GDM1 (cell line): ENCODE results near the gene PRDM16.

ENCODE experiments used
- DNase-seq: peaks from one replicate; lab custom pipeline; 2025; lab: John Stamatoyannopoulos, UW

PRDM16 gene

GRCh38 chr1:3463408-3463863 lies 394.4 kb downstream of the PRDM16 start:
- DNase-seq: no peak

DNA sequence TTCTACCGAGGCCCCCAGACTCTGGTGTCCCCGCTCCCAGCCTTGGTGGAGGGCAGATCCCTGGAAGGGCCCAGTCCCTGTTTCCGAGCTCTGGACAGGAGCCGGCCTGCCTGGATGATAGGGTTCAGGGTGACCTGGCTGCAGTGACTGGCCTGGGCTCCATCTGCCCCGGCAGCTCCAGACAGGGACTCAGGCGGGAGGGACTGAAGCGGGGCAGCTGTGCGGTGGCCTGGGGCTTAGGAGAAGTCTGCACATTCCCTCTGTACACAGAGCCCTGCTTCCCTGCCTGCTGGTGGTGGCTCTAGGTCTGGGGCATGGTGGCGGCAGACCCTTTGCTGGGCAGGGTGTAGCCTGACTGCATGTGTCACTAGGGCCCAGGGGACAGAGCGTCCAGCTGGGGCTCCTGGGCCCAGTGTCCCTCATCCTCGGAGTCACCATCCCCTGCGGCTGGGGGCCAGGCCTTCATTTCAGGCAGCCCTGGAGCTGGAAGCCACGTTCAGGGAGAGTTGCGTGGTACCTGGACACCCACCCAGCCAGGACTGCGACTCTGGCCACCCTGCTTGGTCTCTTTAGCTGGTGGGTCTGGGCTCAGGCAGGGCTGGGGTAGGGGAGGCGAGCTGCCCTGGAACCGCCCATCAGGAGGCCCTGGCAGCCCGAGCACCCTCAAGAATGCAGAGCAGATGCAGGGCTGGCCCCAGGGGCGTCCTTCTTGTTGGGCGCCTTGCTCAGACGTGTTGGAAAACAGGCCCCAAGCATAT lies 395.1 kb downstream of the PRDM16 start:
- no peak for DNase-seq

GRCh38 chr1:3464649-3465025 lies 395.6 kb downstream of the PRDM16 start:
- DNase-seq: no peak

DNA sequence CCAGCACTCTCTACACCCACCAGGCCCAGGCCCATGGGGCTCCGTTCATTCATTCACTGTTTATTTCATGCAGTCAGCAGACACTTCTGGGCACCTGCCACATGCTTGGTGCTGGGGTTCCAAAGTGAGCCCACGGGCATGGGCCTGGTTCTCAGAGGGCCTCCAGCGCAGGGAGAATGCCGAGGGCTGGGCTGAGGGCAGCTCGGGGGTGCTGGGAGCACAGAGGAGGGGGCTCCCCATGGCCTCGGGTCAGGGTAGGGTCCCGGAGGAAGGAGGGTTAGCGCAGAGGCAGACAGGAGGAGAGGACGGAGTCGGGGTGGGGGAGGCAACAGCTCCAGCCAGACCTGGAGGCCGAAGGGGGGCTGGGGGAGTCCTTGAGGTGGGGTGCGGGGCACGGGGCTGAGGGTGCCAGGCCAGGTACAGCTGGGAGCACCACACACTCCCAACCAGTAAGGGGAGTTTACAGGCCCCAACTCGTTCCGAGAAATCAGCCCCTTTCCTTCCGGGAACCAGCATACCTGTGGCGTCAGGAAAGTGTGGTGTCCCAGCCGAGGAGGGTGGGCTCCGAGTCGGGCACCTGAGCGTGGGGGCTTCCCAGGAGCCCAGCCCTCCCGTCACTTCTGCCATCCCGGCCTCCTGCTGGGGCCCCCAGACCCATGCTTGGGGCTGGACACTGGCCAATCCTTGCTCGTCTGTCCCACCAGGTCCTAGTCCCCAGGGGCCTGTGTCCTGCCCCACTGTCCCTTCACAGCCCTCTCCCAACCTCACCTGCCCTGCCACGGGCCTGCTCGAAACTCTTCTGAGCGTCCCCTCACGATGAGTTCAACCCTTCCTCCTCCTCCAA lies 396.3 kb downstream of the PRDM16 start:
- no peak for DNase-seq

GRCh38 chr1:3465935-3466321 lies 396.9 kb downstream of the PRDM16 start:
- no peak for DNase-seq

- no peak for DNase-seq
Measured at GRCh38 chr1:3466366-3467075, 397.5 kb downstream of the PRDM16 start.

DNA sequence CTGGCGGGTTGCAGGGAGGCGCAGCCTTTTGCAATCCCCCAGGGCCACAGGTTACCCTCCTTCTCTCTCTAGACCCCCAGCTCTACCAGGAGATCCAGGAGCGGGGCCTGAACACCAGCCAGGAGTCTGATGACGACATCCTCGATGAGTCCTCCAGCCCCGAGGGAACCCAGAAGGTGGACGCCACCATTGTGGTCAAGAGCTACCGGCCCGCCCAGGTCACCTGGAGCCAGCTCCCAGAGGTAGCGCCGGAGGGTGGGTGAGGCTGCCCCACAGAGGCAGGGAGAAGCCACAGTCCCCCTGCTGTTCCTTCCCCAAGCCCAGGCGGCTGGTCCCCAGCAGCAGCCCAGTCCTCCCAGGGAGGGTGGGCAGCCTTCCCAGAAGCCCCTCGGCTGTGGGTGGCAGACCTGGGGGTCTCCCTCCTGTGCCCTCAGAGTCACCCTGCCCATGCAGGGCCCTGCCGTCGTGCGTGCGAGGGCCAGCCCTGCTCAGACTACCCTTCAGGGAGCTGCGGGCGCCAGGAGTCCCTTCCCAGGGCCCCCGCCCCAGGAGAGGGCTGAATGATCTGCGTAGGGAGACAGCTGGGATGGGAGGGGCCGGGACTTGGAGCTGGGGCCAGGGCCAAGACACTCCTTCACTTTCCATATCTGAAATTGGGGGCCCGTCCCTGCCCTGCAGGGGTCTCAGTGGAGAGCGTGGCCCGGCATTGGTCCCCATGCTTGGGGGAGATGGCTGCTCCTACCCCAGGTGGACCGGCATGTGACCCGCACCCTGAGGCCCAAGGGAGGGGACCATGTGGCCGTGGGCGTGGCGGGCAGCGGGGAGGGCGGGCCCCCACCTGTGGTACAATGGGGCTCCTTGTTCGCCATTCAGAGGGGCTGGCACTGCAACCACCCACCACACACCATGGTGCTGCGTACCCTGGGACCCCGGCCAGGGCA lies 398.4 kb downstream of the PRDM16 start:
- DNase-seq: no peak

GRCh38 chr1:3468236-3469103 lies 399.5 kb downstream of the PRDM16 start:
- no peak for DNase-seq

DNA sequence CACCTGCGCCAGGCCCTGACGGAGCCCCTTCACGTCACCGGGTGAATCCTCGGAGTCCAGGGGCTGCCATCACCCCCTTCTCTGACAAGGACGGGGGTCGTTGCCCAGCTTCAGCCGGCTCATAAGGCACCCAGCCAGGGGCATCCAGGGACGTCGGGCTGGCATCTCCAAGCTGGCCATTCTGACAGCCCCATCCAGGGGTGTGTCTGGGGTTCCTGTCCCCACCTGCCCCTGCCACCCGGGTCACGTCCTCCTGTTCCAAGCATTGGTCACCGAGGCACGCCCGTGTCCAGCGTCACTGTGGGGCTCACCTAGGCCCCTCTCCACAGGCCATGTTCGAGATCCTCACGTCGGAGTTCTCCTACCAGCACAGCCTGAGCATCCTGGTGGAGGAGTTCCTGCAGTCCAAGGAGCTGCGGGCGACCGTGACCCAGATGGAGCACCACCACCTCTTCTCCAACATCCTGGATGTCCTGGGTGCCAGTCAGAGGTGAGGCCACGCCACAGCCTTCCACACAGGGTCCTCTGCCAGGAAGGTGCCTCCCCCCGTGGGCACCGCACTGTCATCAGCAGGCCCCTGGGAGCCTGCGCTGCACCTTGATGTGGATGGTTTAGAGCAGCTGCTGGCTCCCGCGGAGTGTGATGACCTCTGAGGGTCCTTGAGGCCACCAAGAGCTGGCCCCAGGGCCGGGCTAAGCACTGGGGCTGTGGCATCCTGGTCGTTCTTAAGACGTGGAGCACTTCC lies 400.3 kb downstream of the PRDM16 start:
- DNase-seq: no peak

DNA sequence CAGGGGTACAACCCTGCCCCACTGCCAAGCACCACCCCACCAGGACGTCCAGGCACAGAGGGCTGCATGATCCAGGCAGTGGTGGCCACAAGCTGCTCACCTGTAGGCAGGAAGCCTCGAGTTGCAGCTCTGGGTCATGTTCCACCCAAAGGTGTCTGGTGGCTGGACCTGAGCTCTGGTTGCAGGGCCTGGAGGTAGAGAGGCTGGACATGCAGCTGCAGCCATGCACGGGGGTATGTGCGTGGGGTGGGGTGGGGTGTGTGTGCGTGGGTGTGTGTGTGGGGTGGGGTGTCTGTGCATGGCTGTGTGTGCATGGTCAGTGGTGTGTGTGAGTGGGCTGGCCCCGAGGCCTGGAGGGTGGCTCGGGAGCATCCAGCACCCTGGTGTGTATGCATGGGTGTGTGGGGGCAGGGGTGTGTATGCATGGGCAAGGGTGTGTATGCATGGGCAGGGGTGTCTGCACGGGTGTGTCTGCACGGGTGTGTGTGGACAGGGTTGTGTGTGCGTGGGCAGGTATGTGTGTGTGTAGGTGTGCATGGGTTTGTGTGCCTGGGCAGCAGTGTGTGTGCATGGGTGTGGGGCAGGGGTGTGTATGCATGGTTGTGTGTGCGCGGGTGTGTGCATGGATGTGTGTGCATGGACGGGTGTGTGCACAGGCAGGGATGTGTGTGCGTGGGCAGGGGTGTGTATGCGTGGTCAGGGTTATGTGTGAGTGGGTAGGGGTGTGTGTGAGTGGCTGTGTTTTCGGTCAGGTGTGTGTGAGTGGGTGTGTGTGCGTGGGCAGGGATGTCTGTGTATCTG lies 401.0 kb downstream of the PRDM16 start:
- no peak for DNase-seq

- DNase-seq: no peak
Measured at GRCh38 chr1:3470650-3471355, 401.8 kb downstream of the PRDM16 start.

DNA sequence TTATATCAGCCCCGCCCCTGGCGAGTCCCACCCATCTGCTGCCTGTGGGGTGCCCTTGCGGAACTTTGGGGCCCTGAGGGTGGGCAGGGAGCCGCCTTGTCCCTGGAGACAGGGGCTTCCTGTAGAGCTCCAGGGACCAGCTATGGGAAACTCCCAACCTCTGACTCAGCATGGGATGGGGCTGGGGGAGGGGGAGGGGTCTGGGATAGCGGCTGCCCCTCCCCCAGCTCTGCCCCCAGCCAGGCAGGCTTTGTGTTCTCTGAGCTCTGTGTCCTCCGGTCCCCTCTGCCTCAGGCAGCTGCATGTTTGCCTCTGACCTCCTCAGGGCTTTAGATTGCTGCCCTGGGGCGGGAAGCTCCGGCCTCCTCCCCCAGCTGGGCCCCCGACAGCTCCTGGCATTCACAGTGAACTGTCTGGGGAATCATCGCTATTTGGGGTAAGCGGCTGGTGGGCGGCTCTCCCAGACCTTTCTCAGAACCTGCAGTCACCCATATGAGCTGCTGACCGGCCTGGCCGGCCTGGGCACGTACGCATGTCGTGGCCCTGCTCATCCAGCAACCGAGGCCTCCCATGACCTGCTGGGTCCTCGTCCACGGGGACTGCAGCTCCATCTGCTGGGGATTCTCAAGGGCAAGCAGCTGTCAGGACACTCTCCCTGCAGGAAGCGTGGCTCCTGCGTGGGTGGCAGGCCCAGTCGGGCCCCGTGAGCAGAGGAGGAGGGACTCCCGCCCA lies 402.5 kb downstream of the PRDM16 start:
- DNase-seq: no peak

DNA sequence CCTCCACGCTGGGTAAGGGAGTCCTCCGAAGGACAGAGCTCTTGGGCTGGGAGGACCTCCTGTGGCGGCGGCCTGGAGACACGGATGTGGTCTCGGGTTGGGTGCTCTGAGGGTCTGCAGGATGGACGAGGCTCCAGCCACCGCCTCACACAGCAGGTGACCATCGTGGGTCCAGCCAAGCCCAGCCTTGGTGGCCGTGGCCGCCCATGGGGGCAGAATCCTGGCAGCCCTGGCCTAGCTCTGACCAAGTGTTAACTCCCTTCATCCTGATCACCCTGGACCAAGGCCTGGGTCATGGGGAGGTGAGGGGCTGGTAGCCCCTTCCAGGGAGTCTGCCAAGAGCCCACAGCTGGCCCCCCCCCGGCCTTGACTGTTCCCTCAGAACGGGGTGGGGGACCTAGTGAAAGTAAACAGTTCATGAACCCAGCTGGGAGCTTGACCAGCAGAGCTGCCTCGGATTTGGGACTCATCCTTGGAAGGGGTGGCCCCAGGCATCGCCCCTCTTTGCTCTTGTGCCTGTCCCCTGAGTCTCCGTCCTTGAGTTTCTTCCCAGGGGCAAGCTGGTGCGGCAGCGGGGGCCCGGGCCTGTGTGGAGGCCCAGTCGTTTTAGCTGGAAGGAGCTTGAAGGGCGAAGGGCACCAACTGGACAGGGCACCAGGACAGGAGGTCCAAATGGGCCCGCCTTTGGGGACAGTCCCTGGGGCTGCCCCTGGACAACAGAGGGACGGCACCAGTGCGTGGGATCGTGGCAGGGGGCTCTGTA lies 403.3 kb downstream of the PRDM16 start:
- DNase-seq: no peak

DNA sequence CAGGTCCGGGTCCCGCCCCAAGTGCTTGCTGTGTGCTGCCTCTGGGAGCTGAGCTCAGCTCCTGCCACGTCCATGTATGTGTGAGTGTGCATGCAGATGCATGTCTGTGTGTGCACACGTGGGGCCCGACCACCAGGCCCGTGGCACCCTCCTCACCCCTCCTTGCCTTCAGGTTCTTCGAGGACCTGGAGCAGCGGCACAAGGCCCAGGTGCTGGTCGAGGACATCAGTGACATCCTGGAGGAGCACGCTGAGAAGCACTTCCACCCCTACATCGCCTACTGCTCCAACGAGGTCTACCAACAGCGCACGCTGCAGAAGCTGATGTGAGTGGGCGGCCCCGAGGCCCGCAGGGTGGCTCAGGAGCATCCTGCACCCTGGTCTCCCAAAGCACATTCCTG lies 403.9 kb downstream of the PRDM16 start:
- no peak for DNase-seq

DNA sequence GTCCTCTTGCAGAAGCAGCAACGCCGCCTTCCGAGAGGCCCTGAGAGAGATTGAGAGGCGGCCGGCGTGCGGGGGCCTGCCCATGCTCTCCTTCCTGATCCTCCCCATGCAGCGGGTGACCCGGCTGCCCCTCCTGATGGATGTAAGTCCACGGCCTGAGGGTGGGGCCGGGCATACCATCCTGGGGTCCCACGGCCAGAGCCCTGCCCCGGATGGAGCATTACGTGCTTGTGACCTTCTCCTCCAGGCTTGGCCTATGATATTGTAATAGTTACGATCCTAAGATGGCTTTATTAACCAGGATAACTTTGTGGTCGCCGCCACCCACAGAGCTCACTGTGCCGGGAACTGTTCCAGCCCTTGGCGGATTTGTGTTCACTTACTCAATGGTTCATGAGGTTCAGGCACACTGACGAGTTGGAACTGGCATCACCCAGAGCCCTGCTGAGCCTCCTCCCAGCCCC lies 404.4 kb downstream of the PRDM16 start:
- DNase-seq: no peak

DNA sequence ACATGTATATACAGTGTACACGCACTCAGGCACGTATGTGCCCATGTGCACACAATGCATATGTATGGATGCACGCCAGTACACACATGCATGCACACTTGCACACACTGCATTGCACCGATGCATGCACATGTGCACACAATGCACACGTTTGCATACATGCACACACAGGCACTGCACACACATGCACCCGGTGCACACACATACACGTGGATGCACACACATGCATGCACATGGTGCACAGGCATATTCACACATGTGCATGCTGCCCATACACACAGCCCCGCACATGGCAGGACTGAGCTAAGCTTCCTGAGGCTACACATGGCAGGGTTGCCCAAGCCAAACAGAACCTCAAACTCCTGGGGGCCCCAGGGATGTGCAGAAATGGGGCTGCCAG lies 405.0 kb downstream of the PRDM16 start:
- no peak for DNase-seq

- DNase-seq: no peak
Measured at GRCh38 chr1:3474421-3474820, 405.4 kb downstream of the PRDM16 start.
